ENCODE data around the gene KCNK3.

- TF ChIP-seq CTCF (conservative IDR thresholded peaks at IDR 0.05 in 1 of 2, IDR thresholded peaks at IDR 0.05 in 1 of 2; ENCODE audit: low read depth in 1 of 2, low read length in 2 of 2), result no peak
- TF ChIP-seq EZH2 (IDR thresholded peaks at IDR 0.05; ENCODE audit: low read length, missing control alignments), result no peak
Observed at GRCh38 chr2:26705126-26705525, 12.6 kb downstream of the KCNK3 start.
